Liver (tissue), 9 donors: Measurements from ENCODE around the gene VARS1. TPM values are rescaled to one million over a fixed set of nuclear protein-coding genes. Genes with fewer than 3 reads are reported as not detected.
A peak's percentile ranks its signal among the peaks of the same experiment; 100 is the strongest.

ENCODE experiments used
- DNase-seq: peaks from one replicate; pipeline ENCODE4 v3.0.0-alpha.2; 2017; ENCODE audit warnings: low spot score
- H3K27ac ChIP-seq, 2 donors: one replicate each; pipeline ENCODE4 v1.7.0; 2013; ENCODE audit warnings: inconsistent platforms in 2 of 2, low read length in 2 of 2, control low read depth in 1 of 2, low read depth in 1 of 2, mild to moderate bottlenecking in 1 of 2
- H3K27me3 ChIP-seq, 4 donors: one replicate each; pipeline versions ENCODE4 v1.6.1 to v1.7.0; 2013; ENCODE audit warnings: low read length in 3 of 4, inconsistent platforms in 1 of 4, mild to moderate bottlenecking in 1 of 4, moderate library complexity in 1 of 4; ENCODE audit not compliant: control insufficient read depth in 4 of 4, insufficient read depth in 4 of 4
- H3K36me3 ChIP-seq, 4 donors: one replicate each; pipeline versions ENCODE4 v1.6.1 to v1.7.0; 2013; ENCODE audit warnings: low read length in 3 of 4, mild to moderate bottlenecking in 3 of 4, low read depth in 1 of 4, moderate library complexity in 1 of 4; ENCODE audit not compliant: control insufficient read depth in 4 of 4, insufficient read depth in 3 of 4
- H3K4me1 ChIP-seq, 4 donors: one replicate each; pipeline versions ENCODE4 v1.6.1 to v1.7.0; 2013; ENCODE audit warnings: low read length in 3 of 4, mild to moderate bottlenecking in 3 of 4, moderate library complexity in 1 of 4; ENCODE audit not compliant: control insufficient read depth in 4 of 4, insufficient read depth in 4 of 4
- H3K4me3 ChIP-seq, 3 donors: one replicate each; pipeline versions ENCODE4 v1.6.1 to v1.7.0; 2013; ENCODE audit warnings: low read length in 3 of 3, control low read depth in 1 of 3, low read depth in 1 of 3, mild to moderate bottlenecking in 1 of 3
- H3K9ac ChIP-seq, 2 donors: one replicate each; pipeline ENCODE4 v1.7.0; 2013; ENCODE audit warnings: low read length in 2 of 2, mild to moderate bottlenecking in 2 of 2, moderate library complexity in 2 of 2, control low read depth in 1 of 2, low read depth in 1 of 2
- H3K9me3 ChIP-seq, 4 donors: one replicate each; pipeline versions ENCODE4 v1.6.1 to v1.7.0; 2013; ENCODE audit warnings: low read length in 3 of 4; ENCODE audit not compliant: control insufficient read depth in 4 of 4
- ATF3 ChIP-seq: IDR thresholded peaks from 2 replicates; pipeline ENCODE4 v1.6.1; 2016; ENCODE audit warnings: antibody characterized with exemption
- CTCF ChIP-seq: fragments of 150-350 bp; IDR thresholded peaks from 2 replicates; pipeline ENCODE4 v1.5.1; 2017; ENCODE audit warnings: improper control_type of control experiment, low read depth, low read length; ENCODE audit not compliant: missing input control
- EGR1 ChIP-seq, 2 donors: IDR thresholded peaks; 2 replicates each; pipeline ENCODE4 v1.6.1; 2016 to 2018; ENCODE audit warnings: antibody characterized with exemption in 2 of 2, low read depth in 2 of 2
- FOXA1 ChIP-seq: IDR thresholded peaks from 2 replicates; pipeline ENCODE4 v1.6.1; 2016; ENCODE audit warnings: antibody characterized with exemption
- FOXA2 ChIP-seq: IDR thresholded peaks from 2 replicates; pipeline ENCODE4 v1.6.1; 2016; ENCODE audit warnings: antibody characterized with exemption
- GABPA ChIP-seq, 2 donors: IDR thresholded peaks in 1 of 2; conservative IDR thresholded peaks in 1 of 2; 2 replicates each; pipeline ENCODE4 v1.6.1; 2016; ENCODE audit warnings: antibody characterized with exemption in 2 of 2, mild to moderate bottlenecking in 1 of 2, moderate library complexity in 1 of 2
- HNF4A ChIP-seq, 2 donors: conservative IDR thresholded peaks; 2 replicates each; pipeline ENCODE4 v1.6.1; 2016; ENCODE audit warnings: antibody characterized with exemption in 2 of 2, mild to moderate bottlenecking in 2 of 2
- HNF4G ChIP-seq: IDR thresholded peaks from 2 replicates; pipeline ENCODE4 v1.6.1; 2016; ENCODE audit warnings: antibody characterized with exemption
- JUND ChIP-seq, 2 donors: IDR thresholded peaks; 2 replicates each; pipeline ENCODE4 v1.6.1; 2016; ENCODE audit warnings: antibody characterized with exemption in 2 of 2
- MAX ChIP-seq: IDR thresholded peaks from 2 replicates; pipeline ENCODE4 v1.6.1; 2016; ENCODE audit warnings: antibody characterized with exemption
- NR2F2 ChIP-seq: IDR thresholded peaks from 2 replicates; pipeline ENCODE4 v1.6.1; 2016; ENCODE audit warnings: antibody characterized with exemption
- RAD21 ChIP-seq, 2 donors: IDR thresholded peaks; 2 replicates each; pipeline ENCODE4 v1.6.1; 2016; ENCODE audit warnings: antibody characterized with exemption in 2 of 2, mild to moderate bottlenecking in 2 of 2
- REST ChIP-seq: IDR thresholded peaks from 2 replicates; pipeline ENCODE4 v1.6.1; 2016; ENCODE audit warnings: antibody characterized with exemption, mild to moderate bottlenecking
- RXRA ChIP-seq, 2 donors: IDR thresholded peaks; 2 replicates each; pipeline ENCODE4 v1.6.1; 2017 to 2018; ENCODE audit warnings: antibody characterized with exemption in 2 of 2, mild to moderate bottlenecking in 1 of 2
- SP1 ChIP-seq: IDR thresholded peaks from 2 replicates; pipeline ENCODE4 v1.6.1; 2018; ENCODE audit warnings: antibody characterized with exemption, mild to moderate bottlenecking
- TAF1 ChIP-seq: conservative IDR thresholded peaks from 2 replicates; pipeline ENCODE4 v1.6.1; 2016; ENCODE audit warnings: antibody characterized with exemption, mild to moderate bottlenecking
- YY1 ChIP-seq: IDR thresholded peaks from 2 replicates; pipeline ENCODE4 v1.6.1; 2016; ENCODE audit warnings: antibody characterized with exemption, mild to moderate bottlenecking
- ZBTB33 ChIP-seq: IDR thresholded peaks from 2 replicates; pipeline ENCODE4 v1.6.1; 2016; ENCODE audit warnings: antibody characterized with exemption
- WGBS: extraction: QIAGEN DNeasy Blood & Tissue Kit; methylation state at CpG from one replicate; pipeline ENCODE4 v1.1.7; 2013; 5-methylcytosine and 5-hydroxymethylcytosine counted together
- polyA plus RNA-seq, 2 donors: library from polyadenylated mRNA; stranded (reverse) in 1 of 2; unstranded in 1 of 2; fragments of 200-250 nt in 1 of 2; fragments of >200 nt in 1 of 2; fragmentation: Nextera tagmentation in 1 of 2; extraction: Ambion mirVana in 1 of 2; gene quantifications; one replicate each; pipeline versions ENCODE4 v1.2.1 to v1.2.3, GENCODE V29; 2013 to 2015
- total RNA-seq, 2 donors: library from RNA; depleted of rRNA; stranded (reverse); fragments of >200 nt; gene quantifications; one replicate each; pipeline ENCODE4 v1.2.3, GENCODE V29; 2014
- donor health status: healthy.
- donor health status: healthy.
- donor health status: healthy.
- donor health status: healthy.
- donor health status: healthy.

The VARS1 gene
- total and polyA plus RNA-seq, 4 donors: 17.9 to 44.7 (median 32.4) TPM

- no peak for DNase-seq
- Histone ChIP-seq H3K4me3 (no peak overlapping the region), H3K4me1 (peaks cover 1 to 21% (median 16%) of the 10 kb centered on the region in 4 donors), H3K9me3 (no peaks in the 10 kb centered on the region), H3K27me3 (no peaks in the 10 kb centered on the region), H3K27ac (peak overlapping the region in 1 of 2 donors; percentile 73), H3K36me3 (no peaks in the 10 kb centered on the region), H3K9ac (no peak overlapping the region)
- WGBS: 77% methylated on average over 15 of the region's 15 CpGs
- TF ChIP-seq ATF3 (no peak), TAF1 (no peak), REST (no peak), HNF4A (conservative IDR thresholded peaks at IDR 0.05) (no peak), GABPA (IDR thresholded peaks at IDR 0.05 in 1 of 2, conservative IDR thresholded peaks at IDR 0.05 in 1 of 2) (no peak), NR2F2 (no peak), MAX (no peak), FOXA1 (no peak)
Measured at GRCh38 chr6:31831350-31832215, 36.0 kb upstream of the VARS1 start.

- no peak for TF ChIP-seq FOXA1
- TF ChIP-seq REST: no peak
- no peak for TF ChIP-seq JUND (IDR thresholded peaks at IDR 0.05)
- TF ChIP-seq HNF4A (conservative IDR thresholded peaks at IDR 0.05): no peak
- TF ChIP-seq ATF3: no peak
- TF ChIP-seq RXRA (IDR thresholded peaks at IDR 0.05): no peak
- no peak for TF ChIP-seq EGR1 (IDR thresholded peaks at IDR 0.05; ENCODE audit: low read depth in 2 of 2)
- TF ChIP-seq SP1: no peak
- no peak for TF ChIP-seq GABPA (IDR thresholded peaks at IDR 0.05 in 1 of 2, conservative IDR thresholded peaks at IDR 0.05 in 1 of 2)
- TF ChIP-seq HNF4G: no peak
- TF ChIP-seq ZBTB33: no peak
- TF ChIP-seq FOXA2: no peak
- TF ChIP-seq TAF1: no peak
- no peak for TF ChIP-seq YY1
- TF ChIP-seq MAX: no peak
- no peak for TF ChIP-seq RAD21 (IDR thresholded peaks at IDR 0.05)
- no peak for TF ChIP-seq CTCF
- TF ChIP-seq NR2F2: no peak
- Histone ChIP-seq H3K9me3 (no peaks in the 10 kb centered on the region), H3K27me3 (no peaks in the 10 kb centered on the region), H3K4me1 (peaks cover 1 to 17% (median 10%) of the 10 kb centered on the region in 4 donors), H3K9ac (peak overlapping the region; percentile 38 to 95), H3K36me3 (no peaks in the 10 kb centered on the region), H3K27ac (peak overlapping the region; percentile 73 to 85), H3K4me3 (peak overlapping the region; percentile 41 to 79 (median 54))
- 55% methylated on average over 6 of the region's 6 CpGs for WGBS
- no peak for DNase-seq
Measured at GRCh38 chr6:31830886-31831335, 35.4 kb upstream of the VARS1 start.
